Activated CD4-positive, alpha-beta T cell treated with anti-CD3 and anti-CD28 coated beads, Interleukin-2, Interleukin-4, amounts not matched to agents 100 ng/mL and 50 ng/mL, durations not matched to agents 16 hours and 8 hours (primary cell): ENCODE data around the gene PLBD1.

Experiments used
- DNase-seq: peaks from one replicate; pipeline ENCODE4 v3.0.0-alpha.2; 2020; ENCODE audit warnings: low spot score

PLBD1 gene

DNA sequence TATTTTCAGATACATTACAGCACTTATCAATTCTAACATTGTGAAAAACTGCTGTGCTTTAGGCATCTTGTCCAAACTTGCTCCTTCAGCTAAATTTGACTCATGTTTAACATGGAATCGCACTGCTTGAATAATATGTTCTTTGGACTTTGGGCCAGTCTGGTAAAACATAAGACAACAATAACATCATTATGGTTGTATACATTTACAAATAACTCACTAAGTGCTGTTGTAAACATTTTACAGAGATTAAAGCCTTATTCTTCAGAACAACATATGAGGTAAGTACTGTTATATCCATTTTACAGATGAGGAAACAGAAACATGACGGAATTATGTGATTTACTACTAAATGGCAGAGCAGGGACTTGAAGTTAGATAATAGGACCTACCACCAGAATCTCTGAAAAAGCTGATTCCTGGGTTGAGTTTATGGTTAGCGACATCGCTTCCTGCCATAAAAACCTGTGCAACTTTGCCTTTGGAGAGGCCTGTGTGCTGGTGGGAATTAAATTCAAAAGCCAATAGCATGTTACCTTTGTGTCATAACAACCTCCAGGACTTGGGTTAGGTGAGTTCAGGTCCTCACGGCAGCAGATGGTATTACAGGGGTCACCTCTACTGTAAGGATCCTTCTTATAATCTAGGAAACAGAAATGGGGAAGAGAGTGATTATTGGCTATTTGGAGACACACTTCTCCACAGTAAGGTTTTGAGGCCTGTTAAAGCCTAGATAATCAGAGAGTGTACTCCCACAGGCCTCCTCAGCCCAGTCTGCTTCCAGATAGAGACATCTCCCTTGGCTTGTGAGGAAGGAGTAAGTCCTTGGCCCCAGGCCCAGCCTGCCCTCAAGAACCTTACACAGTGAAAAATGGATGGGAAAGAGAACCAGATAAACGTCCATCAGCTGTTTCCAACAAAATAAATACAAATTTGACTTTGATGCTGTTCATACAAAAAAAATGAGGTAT lies 61.8 kb downstream of the PLBD1 start:
- DNase-seq: no peak

DNA sequence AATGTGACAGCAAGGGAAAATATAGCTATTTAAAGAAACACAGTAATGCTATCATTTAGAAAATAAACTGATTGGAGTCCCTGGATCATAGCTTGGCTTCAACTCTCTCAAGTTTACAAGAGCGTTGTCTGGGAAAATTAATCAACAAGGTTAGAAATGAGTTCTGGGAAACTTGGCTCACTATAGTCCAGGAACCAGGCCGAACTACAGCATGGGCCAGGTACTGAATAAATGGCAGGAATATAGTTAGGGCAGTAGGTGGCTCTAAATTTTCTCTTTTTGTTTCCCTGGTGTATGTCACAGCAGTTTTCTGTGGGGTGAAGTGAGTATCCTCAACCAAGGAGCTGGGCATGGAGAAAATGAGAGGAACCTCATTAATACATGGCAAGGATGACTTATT lies 72.4 kb downstream of the PLBD1 start:
- no peak for DNase-seq

DNA sequence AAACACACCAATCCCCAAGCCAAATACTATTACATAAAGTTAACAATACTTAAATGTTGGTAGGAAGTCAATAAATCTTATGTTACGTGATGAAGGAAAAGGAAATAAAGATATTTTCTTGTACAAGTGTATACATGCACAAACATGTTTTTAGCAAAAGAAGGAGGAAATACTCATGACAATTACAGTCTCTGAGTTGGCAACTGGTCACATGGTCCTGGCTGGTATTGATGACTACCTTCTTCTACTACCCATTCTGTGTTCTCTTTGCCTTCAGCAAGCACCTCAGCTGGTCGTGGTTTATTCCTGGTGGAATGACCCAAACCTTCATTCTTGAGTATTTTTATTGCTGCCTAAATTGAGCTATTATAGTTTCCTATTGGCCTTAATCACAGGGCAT lies 84.8 kb downstream of the PLBD1 start:
- DNase-seq: no peak

DNA sequence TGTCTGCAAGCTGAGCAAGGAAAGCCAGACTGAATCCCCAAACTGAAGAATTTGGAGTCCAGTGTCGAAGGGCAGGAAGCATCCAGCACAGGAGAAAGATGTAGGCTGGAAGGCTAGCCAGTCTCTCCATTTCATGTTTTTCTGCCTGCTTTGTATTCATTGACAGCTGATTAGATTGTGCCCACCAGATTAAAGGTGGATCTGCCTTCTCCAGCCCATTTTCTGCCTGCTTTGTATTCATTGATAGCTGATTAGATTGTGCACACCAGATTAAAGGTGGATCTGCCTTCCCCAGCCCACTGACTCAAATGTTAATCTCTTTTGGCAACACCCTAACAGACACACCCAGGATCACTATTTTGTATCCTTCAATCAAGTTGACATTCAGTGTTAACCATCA lies 85.3 kb downstream of the PLBD1 start:
- no peak for DNase-seq

DNA sequence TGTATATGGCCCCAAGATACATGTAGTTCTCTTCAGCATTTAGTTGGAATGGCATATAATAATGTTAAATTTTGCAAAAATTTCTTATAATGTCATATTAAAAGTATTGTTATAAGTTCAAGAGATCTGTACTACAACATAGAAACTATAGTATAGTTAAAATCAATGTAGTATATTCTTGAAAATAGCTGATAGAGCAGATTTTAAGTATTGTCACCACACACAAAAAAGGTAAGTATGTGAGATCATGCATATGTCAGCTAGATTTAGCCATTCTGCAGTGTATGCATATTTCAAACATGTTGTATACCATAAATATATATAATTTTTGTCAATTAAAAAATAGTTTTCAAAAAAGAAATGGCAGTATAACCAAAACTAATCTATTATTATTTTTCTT lies 86.5 kb downstream of the PLBD1 start:
- DNase-seq: no peak

DNA sequence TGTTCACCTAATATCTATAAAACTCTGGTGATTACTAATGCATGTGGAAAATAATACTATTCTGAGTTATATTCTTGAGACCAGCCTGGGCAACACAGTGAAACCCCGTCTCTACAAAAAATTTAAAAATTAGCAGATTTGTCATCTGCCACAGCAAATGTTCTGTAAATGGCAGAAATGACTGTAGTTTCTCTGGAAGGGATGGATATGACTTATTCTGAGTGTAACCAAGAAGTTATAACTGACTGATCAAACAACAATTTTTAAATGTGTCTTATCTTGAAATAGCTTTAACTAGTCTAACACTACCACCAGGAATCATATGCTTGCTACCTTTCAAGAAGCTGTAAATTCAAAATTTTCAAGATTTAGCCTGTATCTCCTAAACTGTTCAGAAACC lies 88.7 kb downstream of the PLBD1 start:
- peak; percentile 42 for DNase-seq

DNA sequence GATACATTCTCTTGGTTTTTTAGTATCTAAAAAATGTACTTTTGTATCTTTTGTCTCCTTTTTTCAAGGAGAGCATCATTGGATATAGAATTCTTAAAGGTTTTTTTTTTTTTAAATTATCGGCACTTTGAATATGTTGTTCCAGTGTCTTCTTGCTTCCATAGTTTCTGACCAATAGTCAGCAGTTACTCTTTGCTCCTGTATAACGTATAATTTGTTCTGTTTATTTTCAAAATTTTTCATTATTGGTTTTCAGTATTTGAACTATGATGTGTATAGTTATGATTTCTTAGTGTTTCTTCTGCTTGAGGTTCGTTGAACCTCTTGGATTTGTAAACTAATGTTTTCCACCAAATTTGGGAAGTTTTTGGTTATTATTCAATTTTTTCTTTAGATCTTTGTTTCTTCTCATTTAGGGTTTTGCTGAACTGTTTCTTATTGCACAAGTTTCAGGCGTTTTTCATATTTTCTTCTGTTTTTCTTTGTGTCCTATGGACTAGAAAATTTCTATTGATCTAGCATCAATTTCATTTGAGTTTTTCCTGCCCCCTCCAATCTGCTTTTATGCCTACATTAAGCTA lies 93.9 kb downstream of the PLBD1 start:
- peak; percentile 3 for DNase-seq

DNA sequence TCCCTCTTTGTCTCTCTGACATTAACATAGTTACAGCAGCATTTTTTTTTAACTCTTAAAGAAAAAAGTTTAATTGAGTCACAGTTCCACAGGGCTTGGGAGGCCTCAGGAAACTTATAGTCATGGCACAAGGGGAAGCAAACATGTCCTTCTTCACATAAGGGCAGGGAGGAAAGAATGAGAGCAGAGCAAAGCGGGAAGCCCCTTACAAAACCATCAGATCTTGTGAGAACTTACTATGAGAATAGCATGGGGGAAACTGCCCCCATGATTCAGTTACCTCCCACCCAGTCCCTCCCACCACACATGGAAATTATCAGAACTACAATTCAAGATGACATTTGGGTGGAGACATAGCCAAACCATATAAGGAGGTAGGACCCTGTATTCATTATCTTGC lies 96.2 kb downstream of the PLBD1 start:
- DNase-seq: no peak

DNA sequence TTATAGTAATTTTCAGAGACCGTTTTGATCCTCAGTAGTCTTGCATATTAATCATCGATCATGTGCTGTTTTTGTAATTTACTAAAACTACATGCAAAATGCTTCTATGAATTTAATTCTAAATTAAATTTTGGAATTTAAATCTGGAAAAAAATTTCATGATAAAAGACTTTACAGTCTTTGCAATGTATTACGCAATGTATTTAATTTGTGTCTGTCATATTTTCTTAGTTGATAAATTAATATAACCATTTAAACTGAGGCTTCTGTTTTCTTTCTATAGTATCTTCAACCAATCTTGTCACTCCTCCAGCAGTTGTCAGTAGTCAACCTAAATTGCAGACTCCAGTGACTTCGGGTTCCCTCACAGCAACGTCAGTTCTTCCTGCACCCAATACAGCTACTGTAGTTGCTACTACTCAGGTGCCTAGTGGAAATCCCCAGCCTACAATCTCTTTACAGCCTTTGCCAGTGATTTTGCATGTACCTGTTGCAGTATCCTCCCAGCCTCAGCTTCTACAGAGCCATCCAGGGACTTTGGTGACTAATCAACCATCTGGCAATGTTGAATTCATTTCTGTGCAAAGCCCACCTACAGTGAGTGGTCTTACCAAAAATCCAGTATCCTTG lies 107.4 kb downstream of the PLBD1 start:
- DNase-seq: no peak

DNA sequence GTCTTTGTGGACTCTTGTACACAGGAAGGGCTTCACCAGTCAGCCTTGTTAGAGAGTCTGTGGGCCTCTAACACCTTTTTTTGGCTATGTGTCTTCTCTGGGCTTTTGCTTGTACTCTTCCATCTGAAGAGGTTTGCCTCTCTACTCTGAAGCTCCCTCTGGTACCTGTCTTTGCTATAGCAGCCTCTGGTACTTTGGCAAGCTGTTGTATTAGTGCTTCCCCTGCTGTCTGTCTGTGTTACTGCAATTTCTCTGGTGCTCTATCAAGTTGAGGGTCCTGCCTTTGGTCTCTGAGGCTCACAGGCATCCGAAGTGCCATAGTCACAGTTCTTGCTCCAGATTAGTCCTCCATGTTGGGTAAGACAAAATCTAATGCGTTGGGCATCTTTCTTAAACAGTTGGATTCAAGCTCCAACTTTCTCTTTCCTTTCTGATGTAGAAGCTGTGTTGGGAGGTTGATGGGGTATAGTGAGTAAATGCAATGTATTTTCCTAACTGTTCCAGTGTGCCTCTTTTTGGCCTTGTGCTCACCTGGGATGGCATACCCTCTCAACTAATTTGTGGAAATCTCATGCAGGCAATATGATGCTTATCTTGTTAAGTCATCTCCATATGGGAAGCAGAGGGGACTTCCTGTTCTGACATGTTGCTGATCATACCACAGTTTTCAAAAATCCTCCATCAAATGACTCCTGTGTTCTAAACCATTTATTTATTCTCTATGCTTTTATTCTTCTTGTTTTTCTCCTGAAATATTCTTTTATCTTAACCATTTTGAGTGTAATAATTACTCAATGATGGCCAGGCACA lies 113.4 kb downstream of the PLBD1 start:
- DNase-seq: peak; percentile 56
